Colon (tissue), 2 donors: ENCODE results near the gene PRIM1.
"Not testable (repeated sequence)": the region's sequence is repeated elsewhere in the genome, so short reads cannot be mapped to it uniquely, and the experiment has no call there.

Experiments
- FAIRE-seq: peaks from 2 replicates; lab custom pipeline; 2012; peaks lifted over from hg19 to GRCh38; lab: Jason Lieb, UNC
- donor health status: control.
- donor health status: control.

PRIM1 gene

GRCh38 chr12:56760460-56760859 is 8.3 kb upstream of the PRIM1 start:
- FAIRE-seq, result no peak

- no peak for FAIRE-seq
These were observed 7.3 kb upstream of the PRIM1 start for GRCh38 chr12:56759263-56759908.

- no peak for FAIRE-seq
These were observed 6.7 kb upstream of the PRIM1 start for GRCh38 chr12:56758728-56759262.

GRCh38 chr12:56757971-56758370 is 5.8 kb upstream of the PRIM1 start:
- FAIRE-seq, result not testable (repeated sequence)

GRCh38 chr12:56753566-56753965 is 1.4 kb upstream of the PRIM1 start:
- no peak for FAIRE-seq

- FAIRE-seq, result not testable (repeated sequence)
These were observed 1.5 kb downstream of the PRIM1 start for GRCh38 chr12:56750596-56750995.

GRCh38 chr12:56749853-56750252 is 2.3 kb downstream of the PRIM1 start:
- no peak for FAIRE-seq

GRCh38 chr12:56749359-56749758 is 2.8 kb downstream of the PRIM1 start:
- FAIRE-seq, result no peak

GRCh38 chr12:56728139-56728861 is 23.8 kb downstream of the PRIM1 start:
- no peak for FAIRE-seq

GRCh38 chr12:56726196-56726675 is 25.9 kb downstream of the PRIM1 start:
- FAIRE-seq, result not testable (repeated sequence)

- no peak for FAIRE-seq
These were observed 26.4 kb downstream of the PRIM1 start for GRCh38 chr12:56725723-56726102.

- FAIRE-seq, result no peak
These were observed 27.0 kb downstream of the PRIM1 start, which contains the start of gene NACA for GRCh38 chr12:56724972-56725722. NACA (minus strand) TSS chr12:56725299; CDS start chr12:56724521, 778 bp downstream.

- FAIRE-seq, result no peak
These were observed 27.5 kb downstream of the PRIM1 start for GRCh38 chr12:56724701-56724971.

GRCh38 chr12:56723889-56724700 is 28.0 kb downstream of the PRIM1 start:
- FAIRE-seq, result no peak

GRCh38 chr12:56723352-56723751 is 28.8 kb downstream of the PRIM1 start:
- FAIRE-seq, result no peak

GRCh38 chr12:56722832-56723231 is 29.3 kb downstream of the PRIM1 start:
- FAIRE-seq, result no peak

GRCh38 chr12:56721721-56722120 is 30.4 kb downstream of the PRIM1 start:
- FAIRE-seq, result no peak

- no peak for FAIRE-seq
These were observed 30.9 kb downstream of the PRIM1 start for GRCh38 chr12:56721216-56721615.

GRCh38 chr12:56720731-56721151 is 31.4 kb downstream of the PRIM1 start:
- FAIRE-seq, result no peak

- no peak for FAIRE-seq
These were observed 33.1 kb downstream of the PRIM1 start for GRCh38 chr12:56719056-56719455.

- no peak for FAIRE-seq
These were observed 33.5 kb downstream of the PRIM1 start for GRCh38 chr12:56718636-56719035.

- no peak for FAIRE-seq
These were observed 34.0 kb downstream of the PRIM1 start for GRCh38 chr12:56718149-56718548.
